ENCODE measurements around the gene SNRPF.
"Not testable (repeated sequence)": the region's sequence is repeated elsewhere in the genome, so short reads cannot be mapped to it uniquely, and the experiment has no call there.

SNRPF gene

DNA sequence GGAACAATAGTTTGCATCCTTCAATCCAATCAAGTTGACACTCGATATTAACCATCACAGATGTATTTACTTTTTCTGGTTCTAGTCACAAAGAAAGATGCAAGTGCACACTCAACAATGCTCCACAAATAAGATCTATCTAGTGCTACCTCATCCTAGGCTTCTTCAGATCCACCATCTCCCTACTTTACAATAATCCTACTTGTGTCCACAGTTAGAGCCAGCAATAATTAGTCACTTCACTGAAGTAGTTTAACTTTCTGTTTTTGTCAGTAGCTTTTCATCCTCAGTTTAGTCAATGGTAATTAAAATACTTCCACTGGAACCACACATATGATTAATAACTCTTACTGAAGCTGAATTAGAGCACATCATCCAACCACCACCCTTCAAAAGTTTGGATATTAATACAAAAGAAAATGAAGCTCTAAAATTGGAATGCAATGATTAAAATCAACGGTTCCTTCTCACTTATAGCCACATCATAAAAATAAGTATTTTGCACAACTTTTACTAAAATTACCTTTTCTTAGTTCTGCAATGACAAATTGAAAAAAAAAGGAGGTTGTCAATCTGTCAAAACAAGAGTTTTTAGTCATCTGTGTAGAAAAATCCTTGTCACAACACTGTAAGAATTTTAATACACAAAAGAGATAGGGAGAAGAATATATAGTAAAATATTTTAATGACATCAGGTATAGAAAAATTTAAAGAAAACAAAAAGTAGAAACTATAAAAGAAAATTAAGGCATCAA lies 28.2 kb upstream of the SNRPF start:
- DNase-seq (ENCODE audit: low read depth): no peak
- TF ChIP-seq, protein P1, sequence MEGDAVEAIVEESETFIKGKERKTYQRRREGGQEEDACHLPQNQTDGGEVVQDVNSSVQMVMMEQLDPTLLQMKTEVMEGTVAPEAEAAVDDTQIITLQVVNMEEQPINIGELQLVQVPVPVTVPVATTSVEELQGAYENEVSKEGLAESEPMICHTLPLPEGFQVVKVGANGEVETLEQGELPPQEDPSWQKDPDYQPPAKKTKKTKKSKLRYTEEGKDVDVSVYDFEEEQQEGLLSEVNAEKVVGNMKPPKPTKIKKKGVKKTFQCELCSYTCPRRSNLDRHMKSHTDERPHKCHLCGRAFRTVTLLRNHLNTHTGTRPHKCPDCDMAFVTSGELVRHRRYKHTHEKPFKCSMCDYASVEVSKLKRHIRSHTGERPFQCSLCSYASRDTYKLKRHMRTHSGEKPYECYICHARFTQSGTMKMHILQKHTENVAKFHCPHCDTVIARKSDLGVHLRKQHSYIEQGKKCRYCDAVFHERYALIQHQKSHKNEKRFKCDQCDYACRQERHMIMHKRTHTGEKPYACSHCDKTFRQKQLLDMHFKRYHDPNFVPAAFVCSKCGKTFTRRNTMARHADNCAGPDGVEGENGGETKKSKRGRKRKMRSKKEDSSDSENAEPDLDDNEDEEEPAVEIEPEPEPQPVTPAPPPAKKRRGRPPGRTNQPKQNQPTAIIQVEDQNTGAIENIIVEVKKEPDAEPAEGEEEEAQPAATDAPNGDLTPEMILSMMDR (IDR thresholded peaks at IDR 0.05; ENCODE audit: control insufficient read depth, extremely low read depth, insufficient read depth): no peak
- no peak overlapping the region for H3K4me3 ChIP-seq (ENCODE audit: low read depth, low read length)

DNA sequence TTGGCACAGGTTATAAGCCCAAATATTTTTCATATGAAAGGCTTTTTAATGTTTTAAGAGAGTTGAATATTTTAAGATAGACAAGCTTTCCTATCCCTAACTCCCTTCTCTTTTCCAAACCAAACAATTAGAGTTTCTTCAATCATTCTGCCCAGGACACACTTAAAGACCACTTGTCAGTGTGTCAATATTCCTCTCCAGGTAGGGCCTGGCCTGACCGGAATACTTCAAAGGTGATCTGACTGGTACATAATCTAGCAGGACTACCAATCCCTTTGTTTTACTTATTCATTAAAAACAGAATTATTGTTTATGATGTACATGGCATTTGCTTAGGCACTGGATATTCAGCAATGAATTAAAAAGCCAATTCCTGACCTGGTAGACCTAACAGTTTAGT lies 24.2 kb upstream of the SNRPF start:
- no peak overlapping the region for H3K4me3 ChIP-seq (ENCODE audit: low read depth, low read length)
- DNase-seq (ENCODE audit: low read depth): no peak
- TF ChIP-seq, protein P1 (IDR thresholded peaks at IDR 0.05; ENCODE audit: control insufficient read depth, extremely low read depth, insufficient read depth): no peak

DNA sequence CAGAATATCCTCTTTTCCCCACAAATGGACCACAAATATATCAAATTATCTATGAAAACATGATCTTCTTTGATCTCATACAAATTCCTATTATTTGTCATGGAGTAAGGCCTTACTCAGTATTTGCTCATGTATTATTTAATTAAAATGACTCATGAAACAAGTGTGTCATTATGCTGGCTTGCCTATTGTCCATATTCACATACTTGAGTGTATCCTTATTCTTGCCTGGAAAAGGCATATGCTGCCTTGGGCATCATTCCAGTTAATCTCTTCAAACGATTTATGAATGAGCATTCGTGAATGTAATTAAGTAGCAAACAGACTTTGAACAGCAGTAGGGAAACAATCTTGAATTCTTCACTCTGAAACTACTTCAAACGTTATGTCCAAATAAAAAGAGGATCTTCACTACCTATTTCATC lies 22.6 kb upstream of the SNRPF start:
- TF ChIP-seq, protein P1 (IDR thresholded peaks at IDR 0.05; ENCODE audit: control insufficient read depth, extremely low read depth, insufficient read depth): no peak
- no peak for DNase-seq (ENCODE audit: low read depth)

DNA sequence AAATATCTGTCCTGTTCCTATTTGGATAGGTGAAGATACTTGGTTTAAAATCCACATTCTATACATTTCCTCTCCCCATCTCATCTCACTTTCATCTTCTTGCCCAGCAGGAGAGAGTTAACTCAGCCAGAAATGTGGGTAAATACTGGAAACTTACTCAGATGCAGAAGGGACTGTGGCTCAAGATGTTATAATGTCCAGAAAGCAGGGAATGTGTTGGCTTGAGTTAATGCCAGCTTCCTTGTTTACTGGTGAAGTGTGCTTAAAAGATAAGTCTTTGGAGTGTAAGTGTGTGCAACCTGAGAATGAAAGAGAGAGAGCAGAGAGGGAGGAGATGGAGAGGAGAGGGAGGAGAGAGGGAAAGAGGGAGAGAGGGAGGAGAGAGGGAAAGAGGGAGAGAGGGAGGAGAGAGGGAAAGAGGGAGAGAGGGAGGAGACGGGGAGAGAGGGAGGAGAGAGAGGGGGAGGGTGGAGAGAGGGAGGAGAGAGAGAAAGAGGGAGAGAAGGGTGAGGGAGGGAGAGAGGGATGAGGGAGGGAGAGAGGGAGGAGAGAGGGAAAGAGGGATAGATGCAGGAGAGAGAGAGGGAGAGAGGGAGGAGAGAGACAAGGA lies 22.0 kb upstream of the SNRPF start:
- DNase-seq (ENCODE audit: low read depth): peak; percentile 80
- TF ChIP-seq, protein P1 (IDR thresholded peaks at IDR 0.05; ENCODE audit: control insufficient read depth, extremely low read depth, insufficient read depth): no peak
- no peak overlapping the region for H3K4me3 ChIP-seq (ENCODE audit: low read depth, low read length)

More for the DNA sequence above, 22.6 kb upstream of the SNRPF start:
- H3K4me3 ChIP-seq (ENCODE audit: low read depth, low read length): no peak overlapping the region

DNA sequence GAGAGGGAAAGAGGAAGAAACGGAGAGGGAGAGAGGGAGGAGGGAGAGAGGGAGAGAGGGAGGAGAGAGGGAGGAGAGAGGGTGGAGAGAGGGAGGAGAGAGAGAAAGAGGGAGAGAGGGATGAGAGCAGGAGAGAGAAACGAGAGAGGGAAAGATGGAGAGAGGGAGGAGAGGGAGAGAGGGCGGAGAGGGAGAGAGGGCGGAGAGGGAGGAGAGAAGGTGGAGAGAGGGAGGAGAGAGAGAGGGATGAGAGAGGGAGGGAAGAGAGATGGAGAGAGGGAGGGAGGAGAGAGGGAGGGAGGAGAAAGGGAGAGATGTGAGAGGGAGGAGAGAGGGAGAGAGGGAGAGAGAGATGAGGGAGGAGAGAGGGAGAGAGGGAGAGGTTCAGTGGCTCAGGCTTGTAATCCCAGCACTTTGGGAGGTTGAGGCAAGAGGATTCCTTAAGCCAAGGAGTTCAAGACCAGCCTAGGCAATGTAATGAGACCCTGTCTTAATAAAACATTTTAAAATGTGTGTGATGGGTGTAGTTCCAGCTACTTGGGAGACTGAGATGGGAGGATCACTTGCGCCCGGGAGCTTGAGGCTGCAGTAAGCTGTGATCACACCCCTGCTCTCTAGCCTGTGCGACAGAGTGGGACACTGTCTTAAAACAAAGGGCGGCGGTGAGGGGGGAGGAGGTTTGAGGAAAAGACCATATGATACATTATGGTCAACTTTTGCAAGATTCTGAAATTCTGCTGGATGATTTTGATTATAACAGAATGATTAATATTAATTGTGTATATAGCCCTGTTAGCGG lies 21.3 kb upstream of the SNRPF start:
- no peak overlapping the region for H3K4me3 ChIP-seq (ENCODE audit: low read depth, low read length)
- TF ChIP-seq, protein P1 (IDR thresholded peaks at IDR 0.05; ENCODE audit: control insufficient read depth, extremely low read depth, insufficient read depth): no peak
- DNase-seq (ENCODE audit: low read depth): no peak

DNA sequence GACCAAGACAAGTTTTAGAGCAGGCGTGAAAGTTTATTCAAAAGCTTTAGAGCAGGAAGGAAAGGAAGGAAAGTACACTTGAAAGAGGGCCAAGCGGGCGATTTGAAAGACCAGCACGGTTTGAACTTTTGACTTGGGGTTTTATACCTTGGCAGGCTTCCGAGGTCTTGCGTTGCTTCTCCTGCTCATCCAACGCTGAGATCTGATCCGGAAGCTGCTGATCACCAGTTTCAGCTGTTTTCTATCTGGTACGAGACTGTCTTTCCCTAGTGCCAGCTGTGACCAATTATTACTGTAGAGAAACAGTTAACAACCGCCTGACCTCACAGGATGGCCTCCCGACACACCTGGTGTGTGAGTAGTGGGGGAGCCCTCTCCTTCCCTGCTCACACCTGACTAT lies 20.6 kb upstream of the SNRPF start:
- TF ChIP-seq, protein P1 (IDR thresholded peaks at IDR 0.05; ENCODE audit: control insufficient read depth, extremely low read depth, insufficient read depth): no peak
- peak overlapping the region; percentile 24; the same call in 1 of the 2 replicates for H3K4me3 ChIP-seq (ENCODE audit: low read depth, low read length)
- no peak for DNase-seq (ENCODE audit: low read depth)

DNA sequence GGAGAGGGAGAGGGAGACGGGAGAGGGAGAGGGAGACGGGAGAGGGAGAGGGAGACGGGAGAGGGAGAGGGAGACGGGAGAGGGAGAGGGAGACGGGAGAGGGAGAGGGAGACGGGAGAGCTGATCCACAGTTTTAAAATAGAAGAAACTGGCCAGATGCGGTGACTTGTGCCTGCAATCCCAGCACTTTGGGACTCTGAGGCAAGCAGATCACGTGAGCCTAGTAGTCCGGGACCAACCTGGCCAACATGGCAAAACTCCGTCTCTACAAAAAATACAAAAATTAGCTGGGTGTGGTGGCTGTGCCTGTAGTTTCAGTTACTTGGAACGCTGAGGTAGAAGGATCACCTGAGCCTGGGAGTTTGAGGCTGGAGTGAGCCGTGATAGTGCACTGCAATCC lies 16.3 kb upstream of the SNRPF start:
- DNase-seq (ENCODE audit: low read depth); H3K4me3 ChIP-seq (ENCODE audit: low read depth, low read length): not testable (repeated sequence)
